Measurements from ENCODE around the gene VPS11. TPM values are rescaled to one million over a fixed set of nuclear protein-coding genes. Genes with fewer than 3 reads are reported as not detected.

Gene VPS11
- total RNA-seq, 1 donor from 2014 or later = 22.0 TPM

- H3K4me1 ChIP-seq = peaks cover 35% of the 10 kb centered on the region
- H3K27me3 ChIP-seq (ENCODE audit: low read depth) = no peaks in the 10 kb centered on the region
- peaks cover 31% of the 10 kb centered on the region for H3K36me3 ChIP-seq
- no peaks in the 10 kb centered on the region for H3K9me3 ChIP-seq (replicated peaks)
- TF ChIP-seq, protein P1, sequence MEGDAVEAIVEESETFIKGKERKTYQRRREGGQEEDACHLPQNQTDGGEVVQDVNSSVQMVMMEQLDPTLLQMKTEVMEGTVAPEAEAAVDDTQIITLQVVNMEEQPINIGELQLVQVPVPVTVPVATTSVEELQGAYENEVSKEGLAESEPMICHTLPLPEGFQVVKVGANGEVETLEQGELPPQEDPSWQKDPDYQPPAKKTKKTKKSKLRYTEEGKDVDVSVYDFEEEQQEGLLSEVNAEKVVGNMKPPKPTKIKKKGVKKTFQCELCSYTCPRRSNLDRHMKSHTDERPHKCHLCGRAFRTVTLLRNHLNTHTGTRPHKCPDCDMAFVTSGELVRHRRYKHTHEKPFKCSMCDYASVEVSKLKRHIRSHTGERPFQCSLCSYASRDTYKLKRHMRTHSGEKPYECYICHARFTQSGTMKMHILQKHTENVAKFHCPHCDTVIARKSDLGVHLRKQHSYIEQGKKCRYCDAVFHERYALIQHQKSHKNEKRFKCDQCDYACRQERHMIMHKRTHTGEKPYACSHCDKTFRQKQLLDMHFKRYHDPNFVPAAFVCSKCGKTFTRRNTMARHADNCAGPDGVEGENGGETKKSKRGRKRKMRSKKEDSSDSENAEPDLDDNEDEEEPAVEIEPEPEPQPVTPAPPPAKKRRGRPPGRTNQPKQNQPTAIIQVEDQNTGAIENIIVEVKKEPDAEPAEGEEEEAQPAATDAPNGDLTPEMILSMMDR (IDR thresholded peaks at IDR 0.05; ENCODE audit: borderline replicate concordance) = no peak
- intact Hi-C loops (cut with micrococcal nuclease) = no loop called here
- H3K4me3 ChIP-seq = peak within 1 kb of the TSS; percentile 87
- peak within 1 kb of the TSS; percentile 90 for H3K27ac ChIP-seq (replicated peaks)
- DNase-seq = peak; percentile 100
Observed at GRCh38 chr11:119121008-119121810, 53.6 kb downstream of the VPS11 start, which contains the start of gene HINFP. Gene HINFP (plus strand): TSS chr11:119121580. CDS start chr11:119126945, 5,365 bp downstream.

GRCh38 chr11:119121811-119122124 lies 54.1 kb downstream of the VPS11 start:
- Histone ChIP-seq H3K4me1 (peaks cover 41% of the 10 kb centered on the region), H3K27me3 (ENCODE audit: low read depth) (no peaks in the 10 kb centered on the region), H3K4me3 (peak overlapping the region; percentile 87), H3K36me3 (peaks cover 25% of the 10 kb centered on the region), H3K9me3 (replicated peaks) (no peaks in the 10 kb centered on the region), H3K27ac (replicated peaks) (peak overlapping the region; percentile 90)
- TF ChIP-seq, protein P1 (IDR thresholded peaks at IDR 0.05; ENCODE audit: borderline replicate concordance) = no peak
- intact Hi-C loops (cut with micrococcal nuclease) = no loop called here
- DNase-seq = no peak

GRCh38 chr11:119125821-119126220 lies 58.2 kb downstream of the VPS11 start:
- intact Hi-C loops (cut with micrococcal nuclease) = no loop called here
- H3K36me3 ChIP-seq = peaks cover 54% of the 10 kb centered on the region
- no peaks in the 10 kb centered on the region for H3K27me3 ChIP-seq (ENCODE audit: low read depth)

DNA sequence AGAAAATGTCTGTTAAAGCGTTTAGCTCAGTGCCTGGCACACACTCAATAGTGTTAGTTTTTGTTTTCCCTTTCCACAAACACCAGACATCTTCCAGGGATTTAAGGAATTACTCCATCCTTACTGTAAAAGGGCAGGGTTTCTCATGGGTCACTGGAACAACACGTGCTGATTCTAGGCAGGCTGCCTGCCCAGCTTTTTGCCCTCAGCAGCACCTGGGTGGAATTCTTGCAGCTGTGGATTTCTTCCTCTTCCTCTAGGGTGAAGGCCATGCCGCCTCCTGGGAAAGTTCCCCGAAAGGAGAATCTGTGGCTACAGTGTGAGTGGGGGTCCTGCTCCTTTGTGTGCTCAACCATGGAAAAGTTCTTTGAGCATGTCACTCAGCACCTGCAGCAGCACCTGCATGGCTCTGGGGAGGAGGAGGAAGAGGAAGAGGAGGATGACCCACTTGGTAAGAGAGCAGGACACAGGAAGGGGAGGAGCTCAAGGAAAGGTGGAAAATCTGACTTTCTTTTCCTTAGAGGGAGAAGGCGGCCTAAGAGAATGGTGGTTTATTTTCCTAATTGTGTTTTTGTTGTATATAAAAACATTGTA lies 59.2 kb downstream of the VPS11 start:
- Histone ChIP-seq H3K27ac (replicated peaks) (peak overlapping the region; percentile 36), H3K9me3 (replicated peaks) (no peaks in the 10 kb centered on the region), H3K36me3 (peaks cover 64% of the 10 kb centered on the region), H3K27me3 (ENCODE audit: low read depth) (no peaks in the 10 kb centered on the region), H3K4me3 (no peak overlapping the region), H3K4me1 (peaks cover 34% of the 10 kb centered on the region)
- no peak for DNase-seq
- TF ChIP-seq, protein P1 (IDR thresholded peaks at IDR 0.05; ENCODE audit: borderline replicate concordance) = no peak
- intact Hi-C loops (cut with micrococcal nuclease) = no loop called here

More at GRCh38 chr11:119125821-119126220, 58.2 kb downstream of the VPS11 start:
- Histone ChIP-seq H3K4me3 (no peak overlapping the region), H3K27ac (replicated peaks) (peak overlapping the region; percentile 18), H3K9me3 (replicated peaks) (no peaks in the 10 kb centered on the region), H3K4me1 (peaks cover 40% of the 10 kb centered on the region)
- TF ChIP-seq, protein P1 (IDR thresholded peaks at IDR 0.05; ENCODE audit: borderline replicate concordance) = no peak
- DNase-seq = no peak

GRCh38 chr11:119130662-119131061 lies 63.0 kb downstream of the VPS11 start:
- no peak for DNase-seq
- Histone ChIP-seq H3K36me3 (peaks cover 73% of the 10 kb centered on the region), H3K4me1 (peaks cover 16% of the 10 kb centered on the region), H3K27me3 (ENCODE audit: low read depth) (no peaks in the 10 kb centered on the region), H3K9me3 (replicated peaks) (no peaks in the 10 kb centered on the region), H3K4me3 (no peak overlapping the region), H3K27ac (replicated peaks) (no peak overlapping the region)
- TF ChIP-seq, protein P1 (IDR thresholded peaks at IDR 0.05; ENCODE audit: borderline replicate concordance) = no peak
- intact Hi-C loops (cut with micrococcal nuclease) = no loop called here

Small RNAs within 50 kb of the gene (microRNA-seq; reads per million reads assigned to microRNA genes)
- gene MIR3656 = not detected

Other genes starting within 250 kb of the VPS11 start
- not detected for gene CXCR5, start 183.9 kb upstream of the VPS11 start, total RNA-seq
- 43.8 TPM for gene BCL9L, start 141.9 kb upstream of the VPS11 start, total RNA-seq
- not detected for gene UPK2, start 111.5 kb upstream of the VPS11 start, total RNA-seq
- gene FOXR1, start 96.1 kb upstream of the VPS11 start, total RNA-seq = not detected
- 9.7 TPM for gene CENATAC, start 69.7 kb upstream of the VPS11 start, total RNA-seq
- 767 TPM for gene RPS25, start 49.5 kb upstream of the VPS11 start, total RNA-seq
- gene TRAPPC4, start 49.1 kb upstream of the VPS11 start, total RNA-seq = 32.7 TPM
- gene SLC37A4, start 36.9 kb upstream of the VPS11 start, total RNA-seq = 5.4 TPM
- 71.8 TPM for gene HYOU1, start 10.6 kb upstream of the VPS11 start, total RNA-seq
- gene HMBS, start 17.1 kb downstream of the VPS11 start, total RNA-seq = 25.2 TPM
- gene DPAGT1, start 34.0 kb downstream of the VPS11 start, total RNA-seq = 15.4 TPM
- gene C2CD2L, start 39.5 kb downstream of the VPS11 start, total RNA-seq = 10.8 TPM
- gene HINFP, start 53.8 kb downstream of the VPS11 start, total RNA-seq = 13.9 TPM
- gene ABCG4, start 81.2 kb downstream of the VPS11 start, total RNA-seq = 1.8 TPM
- gene NLRX1, start 100.9 kb downstream of the VPS11 start, total RNA-seq = 32.2 TPM
- gene NHERF4, start 117.7 kb downstream of the VPS11 start, total RNA-seq = not detected
- gene CBL, start 138.5 kb downstream of the VPS11 start, total RNA-seq = 7.0 TPM
- gene MCAM, start 249.3 kb downstream of the VPS11 start, total RNA-seq = 59.2 TPM